ENCODE data around the gene UTS2. TPM values are rescaled to one million over a fixed set of nuclear protein-coding genes. Genes with fewer than 3 reads are reported as not detected.

UTS2 gene
- total and polyA plus RNA-seq, 2 of the 13 experiments (the other 11 are each of a cell fraction or from before 2014, with no cell fraction given), result not detected

- TF ChIP-seq CSRNP2 (CRISPR knock-in tag; conservative IDR thresholded peaks at IDR 0.05; ENCODE audit: low read depth) (no peak), ZSCAN22 (CRISPR knock-in tag; IDR thresholded peaks at IDR 0.05) (no peak)
Observed at GRCh38 chr1:7845761-7846160, 7.1 kb downstream of the UTS2 start (continued).

- in situ Hi-C loops (cut with HindIII; ENCODE audit: extremely low pct_ligation_motif_present, low pct_unique_long_range_greater_than_20kb), result no loop called here
- Histone ChIP-seq H2AFZ (ENCODE audit: low read length) (no peak overlapping the region), H4K20me1 (ENCODE audit: insufficient read depth, low read length) (no peaks in the 10 kb centered on the region), H3K27me3 (ENCODE audit: control insufficient read depth in 1 of 2, insufficient read depth in 2 of 2, low read length in 2 of 2) (no peaks in the 10 kb centered on the region), H3K9ac (ENCODE audit: insufficient read depth, low read depth, low read length) (no peak overlapping the region), H3K4me3 (replicated peaks in 1 of 3; ENCODE audit: insufficient read depth in 1 of 3, low read depth in 2 of 3, low read length in 3 of 3) (no peak overlapping the region), H3K36me3 (replicated peaks in 1 of 2; ENCODE audit: control insufficient read depth in 1 of 2, insufficient read depth in 2 of 2, low read length in 2 of 2) (peaks cover 0 to 12% of the 10 kb centered on the region in 2 experiments; a peak in 2 of 5 replicates), H3K9me3 (ENCODE audit: low read length) (no peaks in the 10 kb centered on the region), H3K4me1 (ENCODE audit: insufficient read depth, low read length) (no peaks in the 10 kb centered on the region), H3K79me2 (ENCODE audit: insufficient read depth, low read length) (no peaks in the 10 kb centered on the region), H3K27ac (ENCODE audit: extremely low read length, insufficient read depth, low read length) (no peak overlapping the region), H3K4me2 (ENCODE audit: low read depth, low read length) (no peak overlapping the region)
- ChIA-PET CTCF (ENCODE audit: low intra/inter-chr PET ratio, low total read pairs) (no interaction called here), POLR2A (no interaction called here)
- BruUV-seq (replicated peaks), result no TSS peak
- ATAC-seq, result no peak
- FAIRE-seq, result no peak
- 91% methylated on average over 4 of the region's 4 CpGs for WGBS (ENCODE audit: low lambda C conversion rate)
- no peak for DNase-seq (ENCODE audit: low spot score)
- TF ChIP-seq ZNF18 (CRISPR knock-in tag; IDR thresholded peaks at IDR 0.05; ENCODE audit: insufficient replicate concordance) (no peak), ZNF569 (CRISPR knock-in tag; IDR thresholded peaks at IDR 0.05; ENCODE audit: borderline replicate concordance) (no peak), NCOA1 (CRISPR knock-in tag; IDR thresholded peaks at IDR 0.05) (no peak), SNRNP70 (IDR thresholded peaks at IDR 0.05; ENCODE audit: low read depth, low read length) (no peak), ZNF543 (CRISPR knock-in tag; IDR thresholded peaks at IDR 0.05) (no peak), CHCHD3 (CRISPR knock-in tag; IDR thresholded peaks at IDR 0.05) (no peak), ZNF512B (CRISPR knock-in tag; IDR thresholded peaks at IDR 0.05; ENCODE audit: borderline replicate concordance) (no peak), ARID5B (CRISPR knock-in tag; IDR thresholded peaks at IDR 0.05) (no peak), ZIK1 (CRISPR knock-in tag; IDR thresholded peaks at IDR 0.05; ENCODE audit: borderline replicate concordance, low read depth) (no peak), TBL1XR1 (IDR thresholded peaks at IDR 0.05; ENCODE audit: borderline replicate concordance, low read length, partially characterized antibody) (no peak), ZNF501 (CRISPR knock-in tag; IDR thresholded peaks at IDR 0.05) (no peak)
- intact Hi-C loops (cut with micrococcal nuclease; ENCODE audit: unreplicated experiment), result no loop called here
Observed at GRCh38 chr1:7842517-7842916, 10.3 kb downstream of the UTS2 start.

All from HepG2 (cell line).